GM23248 (cell line): ENCODE measurements around the gene HLA-DRA. TPM values are rescaled to one million over a fixed set of nuclear protein-coding genes. Genes with fewer than 3 reads are reported as not detected.

Experiments
- DNase-seq: peaks from one replicate; pipeline ENCODE4 v3.0.0-alpha.2; 2015
- H2AFZ ChIP-seq: fragments of 200-600 bp; sonication (generic); 2 replicates; pipeline ENCODE4 v1.6.1; 2016; ENCODE audit warnings: antibody characterized with exemption
- H3F3A ChIP-seq: fragments of 200-600 bp; sonication (generic); 2 replicates; pipeline ENCODE4 v1.6.1; 2016; ENCODE audit warnings: mild to moderate bottlenecking, antibody characterized with exemption, mixed run types; ENCODE audit not compliant: insufficient read depth
- H3K27ac ChIP-seq: fragments of 200-600 bp; sonication (generic); 2 replicates; pipeline ENCODE4 v1.5.1; 2016; ENCODE audit warnings: mild to moderate bottlenecking
- H3K27me3 ChIP-seq: fragments of 200-600 bp; sonication (generic); replicated peaks from 2 replicates; pipeline ENCODE4 v1.6.1; 2016; ENCODE audit warnings: mild to moderate bottlenecking; ENCODE audit not compliant: insufficient read depth
- H3K36me3 ChIP-seq: fragments of 200-600 bp; sonication (generic); 2 replicates; pipeline ENCODE4 v1.6.1; 2016; ENCODE audit warnings: low read depth, mild to moderate bottlenecking
- H3K4me1 ChIP-seq: fragments of 200-600 bp; sonication (generic); 2 replicates; pipeline ENCODE4 v1.6.1; 2016; ENCODE audit warnings: mild to moderate bottlenecking; ENCODE audit not compliant: insufficient read depth
- H3K4me2 ChIP-seq: fragments of 200-600 bp; sonication (generic); one replicate; pipeline ENCODE4 v1.6.1; 2016; ENCODE audit warnings: mild to moderate bottlenecking; ENCODE audit not compliant: unreplicated experiment
- H3K4me3 ChIP-seq: fragments of 200-600 bp; sonication (generic); 2 replicates; pipeline ENCODE4 v1.5.1; 2016; ENCODE audit warnings: mild to moderate bottlenecking
- H3K79me2 ChIP-seq: fragments of 200-600 bp; sonication (generic); 2 replicates; pipeline ENCODE4 v1.6.1; 2016; ENCODE audit warnings: mild to moderate bottlenecking; ENCODE audit not compliant: insufficient read depth
- H3K9ac ChIP-seq: fragments of 200-600 bp; sonication (generic); 2 replicates; pipeline ENCODE4 v1.6.1; 2016; ENCODE audit warnings: mild to moderate bottlenecking
- H3K9me2 ChIP-seq: fragments of 200-600 bp; sonication (generic); 2 replicates; pipeline ENCODE4 v1.6.1; 2016; ENCODE audit warnings: mixed run types, mild to moderate bottlenecking, moderate library complexity; ENCODE audit not compliant: insufficient read depth
- H3K9me3 ChIP-seq: fragments of 200-600 bp; sonication (generic); one replicate; pipeline ENCODE4 v1.6.1; 2017; ENCODE audit warnings: low read depth
- H4K20me1 ChIP-seq: fragments of 200-600 bp; sonication (generic); 2 replicates; pipeline ENCODE4 v1.6.0; 2016; ENCODE audit not compliant: insufficient read depth
- EZH2 ChIP-seq: fragments of 200-600 bp; sonication (generic); IDR thresholded peaks from 2 replicates; pipeline ENCODE4 v1.6.1; 2018; ENCODE audit warnings: antibody characterized with exemption, mild to moderate bottlenecking; ENCODE audit not compliant: insufficient read depth, poor library complexity, severe bottlenecking
- EZH2phosphoT487 ChIP-seq: fragments of 200-600 bp; sonication (generic); IDR thresholded peaks from 2 replicates; pipeline ENCODE4 v1.6.1; 2018; ENCODE audit warnings: antibody characterized with exemption, moderate library complexity, mild to moderate bottlenecking, low read depth; ENCODE audit not compliant: insufficient read depth
- WGBS, 2 experiments: methylation state at CpG; one replicate each; pipeline ENCODE4 v1.1.6; 2015 to 2017; ENCODE audit warnings: low lambda C conversion rate in 2 of 2, low coverage in 1 of 2; ENCODE audit errors: missing lambda C conversion rate in 2 of 2; 5-methylcytosine and 5-hydroxymethylcytosine counted together
- in situ Hi-C: fragments of 300-500 bp; cut with MboI; formaldehyde crosslinking; loops from 2 replicates; pipeline ENCODE4 v1.15.0; 2020
- polyA plus RNA-seq: library from polyadenylated mRNA; unstranded; fragments of >200 nt; fragmentation: Nextera tagmentation; extraction: Ambion mirVana; gene quantifications from 2 replicates; pipeline ENCODE4 v1.2.1, GENCODE V29; 2016
- total RNA-seq: library from RNA; depleted of rRNA; stranded (reverse); fragments of >200 nt; shearing (Covaris generic); gene quantifications from 2 replicates; pipeline ENCODE4 v1.2.3, GENCODE V29; 2014

The HLA-DRA gene
- total and polyA plus RNA-seq, 2 experiments from 2014 or later = 0.80 TPM; not detected in 1

DNA sequence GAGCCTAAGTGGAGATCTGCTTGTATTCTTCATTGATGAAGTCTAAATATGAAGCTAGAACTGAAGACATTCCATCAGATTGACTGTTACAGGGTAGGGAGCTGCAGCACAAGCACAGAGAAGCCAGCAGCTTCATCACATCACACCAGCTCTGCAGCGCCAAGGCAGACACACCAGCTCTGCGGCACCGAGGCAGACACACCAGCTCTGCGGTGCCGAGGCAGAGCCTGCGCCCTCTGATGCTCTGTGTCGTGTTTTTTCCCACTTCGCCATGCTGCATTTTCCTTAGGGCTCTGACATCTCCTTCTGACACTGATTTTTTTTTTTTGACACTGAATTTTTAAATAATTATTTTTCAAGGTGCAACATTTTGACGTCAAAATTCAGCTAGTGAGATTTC lies 33.5 kb upstream of the HLA-DRA start:
- Histone ChIP-seq H4K20me1 (no peaks in the 10 kb centered on the region), H3K4me3 (no peak overlapping the region), H3K79me2 (no peaks in the 10 kb centered on the region), H3K4me1 (no peaks in the 10 kb centered on the region), H2AFZ (no peak overlapping the region), H3K9ac (no peak overlapping the region), H3K36me3 (no peaks in the 10 kb centered on the region), H3K27ac (no peak overlapping the region), H3K27me3 (peaks cover 46% of the 10 kb centered on the region), H3K9me2 (no peaks in the 10 kb centered on the region), H3F3A (no peaks in the 10 kb centered on the region), H3K4me2 (no peak overlapping the region), H3K9me3 (no peaks in the 10 kb centered on the region)
- TF ChIP-seq EZH2 = no peak
- no peak for TF ChIP-seq EZH2phosphoT487
- in situ Hi-C loops = loop anchor here (25.0 kb wide), 1 partner anchor 169 kb away; no protein-coding TSS in a partner anchor
- 30% methylated on average over 9 of the region's 9 CpGs for WGBS, 2 experiments
- no peak for DNase-seq

DNA sequence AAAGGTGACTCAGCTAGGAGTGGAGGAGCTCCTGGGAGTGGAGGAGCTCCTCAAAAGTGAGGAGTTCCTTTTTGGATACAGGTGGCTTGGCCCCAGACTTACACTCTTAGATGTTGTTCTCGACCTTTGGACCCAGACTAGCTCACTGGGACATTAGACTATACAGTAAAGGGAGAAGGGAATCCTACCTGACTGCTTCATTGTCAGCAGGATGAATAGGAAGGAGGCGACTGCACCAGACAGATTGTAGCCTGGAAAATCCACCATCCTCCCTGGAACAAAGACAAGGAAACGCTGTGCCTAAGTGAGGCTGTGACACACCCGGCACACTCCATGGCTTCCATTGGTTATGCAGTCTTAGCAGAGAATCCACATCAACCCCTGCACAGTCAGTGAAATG lies 32.8 kb upstream of the HLA-DRA start, which contains the start of gene BTNL2:
BTNL2 (minus strand) TSS at position 325 of the 400 bp plus-strand sequence; CDS start at position 267, 58 bp downstream.
- no peaks in the 10 kb centered on the region for H3K36me3 ChIP-seq
- no peak within 1 kb of the TSS for H3K4me2 ChIP-seq
- H3K4me1 ChIP-seq = no peaks in the 10 kb centered on the region
- no peaks in the 10 kb centered on the region for H3K9me3 ChIP-seq
- H3K4me3 ChIP-seq = no peak within 1 kb of the TSS
- H3K27ac ChIP-seq = no peak within 1 kb of the TSS
- no peak within 1 kb of the TSS for H2AFZ ChIP-seq
- no peaks in the 10 kb centered on the region for H3K79me2 ChIP-seq
- H3K9ac ChIP-seq = no peak within 1 kb of the TSS
- peaks cover 48% of the 10 kb centered on the region for H3K27me3 ChIP-seq
- in situ Hi-C loops = loop anchor here (25.0 kb wide), 1 partner anchor 170 kb away; no protein-coding TSS in a partner anchor
- no peaks in the 10 kb centered on the region for H3F3A ChIP-seq
- no peak for DNase-seq
- H3K9me2 ChIP-seq = no peaks in the 10 kb centered on the region
- no peak for TF ChIP-seq EZH2
- no peak for TF ChIP-seq EZH2phosphoT487
- H4K20me1 ChIP-seq = no peaks in the 10 kb centered on the region
- WGBS, 2 experiments = 30 to 31% methylated on average over 4 of the region's 4 CpGs

DNA sequence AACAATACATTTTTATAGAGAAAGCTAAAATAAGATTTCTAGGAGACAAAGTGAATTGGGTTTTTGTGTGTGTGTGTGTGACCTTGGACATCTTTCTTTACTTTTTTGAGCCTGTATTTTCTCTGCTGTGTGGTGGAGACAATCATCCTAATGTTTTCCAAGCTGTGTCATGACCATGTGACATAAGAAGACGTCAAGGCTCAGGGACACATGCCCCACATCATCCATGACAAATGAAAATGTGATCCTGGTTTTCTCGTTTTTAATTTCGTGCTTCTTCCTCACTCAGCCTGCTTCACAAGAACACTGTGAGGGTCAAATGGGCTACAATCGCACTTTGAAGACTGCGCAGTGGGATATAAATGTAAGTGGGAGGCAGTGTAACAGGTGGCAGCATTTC lies 28.8 kb upstream of the HLA-DRA start:
- Histone ChIP-seq H2AFZ (no peak overlapping the region), H3F3A (no peaks in the 10 kb centered on the region), H3K4me1 (no peaks in the 10 kb centered on the region), H3K4me3 (no peak overlapping the region), H3K27ac (no peak overlapping the region), H3K27me3 (peaks cover 34% of the 10 kb centered on the region), H4K20me1 (no peaks in the 10 kb centered on the region), H3K79me2 (no peaks in the 10 kb centered on the region), H3K9ac (no peak overlapping the region), H3K9me3 (no peaks in the 10 kb centered on the region), H3K9me2 (no peaks in the 10 kb centered on the region), H3K36me3 (no peaks in the 10 kb centered on the region), H3K4me2 (no peak overlapping the region)
- no peak for TF ChIP-seq EZH2phosphoT487
- no peak for TF ChIP-seq EZH2
- no peak for DNase-seq
- WGBS, 2 experiments = 56 to 59% methylated on average over 5 of the region's 5 CpGs
- in situ Hi-C loops = loop anchor here (25.0 kb wide), 1 partner anchor 174 kb away; no protein-coding TSS in a partner anchor

DNA sequence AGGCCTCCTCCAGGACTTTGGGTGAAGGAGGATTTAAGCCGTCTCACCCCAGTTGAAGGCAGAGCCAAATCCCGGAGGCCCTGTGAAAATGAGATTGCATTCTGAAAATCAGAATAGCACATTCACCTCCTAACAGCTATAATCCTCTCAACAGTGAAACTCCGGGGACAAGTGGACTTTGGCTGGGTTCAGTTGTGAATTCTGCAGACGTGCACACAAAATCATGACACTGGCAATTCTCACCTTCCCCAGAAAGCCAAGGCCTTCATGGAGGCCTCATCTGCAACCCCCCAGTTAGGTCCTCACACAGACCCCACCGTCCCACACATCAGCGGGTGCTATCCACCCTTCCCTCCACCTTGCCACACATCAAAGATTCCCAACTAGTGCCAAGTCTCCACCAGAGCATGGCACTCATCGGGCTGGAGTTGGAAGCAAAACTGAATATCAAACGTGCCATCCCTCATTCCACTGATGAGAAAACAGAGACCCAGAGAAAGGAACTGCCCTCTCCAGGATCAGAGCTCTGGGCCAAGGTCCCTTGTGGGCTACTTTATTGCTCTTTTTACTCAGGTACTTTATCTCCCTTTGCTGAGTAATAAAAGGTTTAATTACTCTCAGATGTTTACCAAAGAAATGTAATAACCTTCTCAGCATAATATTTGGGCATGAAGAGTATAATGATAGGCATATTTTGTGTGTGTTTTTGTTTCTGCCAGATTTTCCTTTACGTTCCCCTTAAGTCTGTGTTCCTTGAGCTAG lies 27.9 kb upstream of the HLA-DRA start:
- Histone ChIP-seq H3K9me2 (no peaks in the 10 kb centered on the region), H3K9me3 (no peaks in the 10 kb centered on the region), H3K4me3 (no peak overlapping the region), H3K27ac (no peak overlapping the region), H3K4me2 (no peak overlapping the region), H3K27me3 (peaks cover 35% of the 10 kb centered on the region), H2AFZ (no peak overlapping the region), H3K36me3 (no peaks in the 10 kb centered on the region), H4K20me1 (no peaks in the 10 kb centered on the region), H3K79me2 (no peaks in the 10 kb centered on the region), H3K9ac (no peak overlapping the region), H3F3A (no peaks in the 10 kb centered on the region), H3K4me1 (no peaks in the 10 kb centered on the region)
- in situ Hi-C loops = loop anchor here (25.0 kb wide), 1 partner anchor 174 kb away; no protein-coding TSS in a partner anchor
- TF ChIP-seq EZH2phosphoT487 = no peak
- no peak for TF ChIP-seq EZH2
- 54 to 64% methylated on average over 9 of the region's 9 CpGs for WGBS, 2 experiments
- no peak for DNase-seq
